ENCODE results near the gene KCNN4. TPM values are rescaled to one million over a fixed set of nuclear protein-coding genes. Genes with fewer than 3 reads are reported as not detected.
"Not testable (repeated sequence)": the region's sequence is repeated elsewhere in the genome, so short reads cannot be mapped to it uniquely, and the experiment has no call there.

KCNN4 gene
- total RNA-seq: 0.27 and 1.6 TPM in 2 replicates
- 3.8 TPM for polyA plus RNA-seq (2012)

DNA sequence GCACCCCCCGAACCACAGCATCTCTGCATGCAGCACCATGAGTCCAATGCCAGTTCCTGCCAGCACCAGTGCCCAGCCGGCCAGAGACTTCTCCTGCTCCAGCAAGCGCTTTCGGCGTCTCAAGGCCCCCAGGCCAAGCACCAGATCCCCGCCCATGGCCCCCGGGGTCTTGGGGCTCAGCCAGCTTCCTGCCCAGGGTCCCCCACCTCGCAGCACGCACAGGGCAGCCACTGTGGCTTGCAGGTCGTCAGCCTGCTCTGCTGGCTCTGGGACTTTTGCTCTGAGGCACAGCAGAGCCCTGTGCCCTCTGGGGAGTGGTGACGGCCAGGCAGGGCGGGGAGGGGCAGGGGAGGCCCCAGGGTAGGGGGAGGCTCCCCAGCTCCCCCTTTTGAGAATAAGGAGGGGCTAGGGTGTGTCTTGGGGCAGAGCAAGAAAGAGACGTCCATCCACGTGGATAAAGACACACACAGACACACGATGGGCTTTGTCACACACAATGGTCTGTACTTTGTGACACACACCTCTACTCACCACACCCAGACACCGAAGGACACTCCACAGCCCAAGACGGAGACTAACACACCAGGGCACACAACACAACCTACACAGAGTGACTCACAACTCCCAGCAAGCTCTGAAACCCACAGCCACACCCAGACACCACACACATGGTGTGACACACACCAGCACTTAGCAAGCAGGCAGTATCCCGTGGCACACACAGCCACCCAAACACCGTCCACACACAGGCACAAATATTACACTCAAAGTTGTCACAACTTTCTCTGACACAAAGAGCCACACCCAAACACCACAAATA, at the start of gene KCNN4:
Gene KCNN4 (minus strand): TSS at position 268 of the 820 bp plus-strand sequence. CDS start 112 bp downstream, at position 156.
- DNase-seq (ENCODE audit: low read depth): peak; percentile 45

- DNase-seq (ENCODE audit: low read depth): peak; percentile 94
These were observed 46.3 kb upstream of the KCNN4 start, which contains the start of gene ZNF283 for GRCh38 chr19:43826787-43827754. Gene ZNF283 (plus strand): TSS chr19:43827321. CDS start chr19:43833505, 6,184 bp downstream.

- DNase-seq (ENCODE audit: low read depth): not testable (repeated sequence)
These were observed 43.8 kb upstream of the KCNN4 start for GRCh38 chr19:43824572-43824971.

DNA sequence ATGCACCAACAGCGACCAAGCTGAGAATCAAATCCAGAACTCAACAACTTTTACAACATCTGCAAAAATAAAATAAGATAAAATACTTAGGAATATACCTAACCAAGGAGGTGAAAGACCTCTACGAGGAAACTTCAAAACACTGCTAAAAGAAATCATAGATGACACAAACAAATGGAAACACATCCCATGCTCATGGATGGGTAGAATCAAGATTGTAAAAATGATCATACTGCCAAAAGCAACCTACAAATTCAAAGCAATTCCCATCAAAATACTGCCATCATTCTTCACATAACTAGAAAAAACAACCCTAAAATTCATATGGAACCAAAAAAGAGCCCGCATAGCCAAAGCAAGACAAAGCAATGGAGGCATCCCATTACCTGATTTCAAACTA, 43.1 kb upstream of the KCNN4 start:
- not testable (repeated sequence) for DNase-seq (ENCODE audit: low read depth)

- DNase-seq (ENCODE audit: low read depth): no peak
These were observed 40.1 kb upstream of the KCNN4 start for GRCh38 chr19:43820884-43821215.

GRCh38 chr19:43820098-43820883, 39.5 kb upstream of the KCNN4 start:
- no peak for DNase-seq (ENCODE audit: low read depth)

DNA sequence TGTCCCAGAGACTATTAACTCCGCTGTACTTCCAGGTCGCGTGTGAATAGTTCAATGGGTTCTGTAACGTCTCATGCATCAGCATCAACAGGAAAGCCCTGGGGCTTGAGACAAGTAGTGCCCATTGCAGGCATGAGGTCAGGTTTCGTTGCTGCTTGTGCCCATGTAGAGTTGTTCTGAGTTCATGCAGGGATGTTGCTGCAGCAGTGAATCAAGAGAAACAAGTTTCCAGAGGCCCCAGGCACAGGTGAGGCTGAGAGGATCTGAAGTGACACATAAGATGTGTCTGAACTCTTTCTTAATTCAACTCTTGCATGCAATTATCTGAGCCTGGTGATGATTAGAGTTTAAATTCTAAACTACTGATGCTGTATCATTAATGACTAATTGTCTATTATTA, 37.7 kb upstream of the KCNN4 start:
- no peak for DNase-seq (ENCODE audit: low read depth)

GRCh38 chr19:43817454-43817853, 36.7 kb upstream of the KCNN4 start:
- not testable (repeated sequence) for DNase-seq (ENCODE audit: low read depth)

DNA sequence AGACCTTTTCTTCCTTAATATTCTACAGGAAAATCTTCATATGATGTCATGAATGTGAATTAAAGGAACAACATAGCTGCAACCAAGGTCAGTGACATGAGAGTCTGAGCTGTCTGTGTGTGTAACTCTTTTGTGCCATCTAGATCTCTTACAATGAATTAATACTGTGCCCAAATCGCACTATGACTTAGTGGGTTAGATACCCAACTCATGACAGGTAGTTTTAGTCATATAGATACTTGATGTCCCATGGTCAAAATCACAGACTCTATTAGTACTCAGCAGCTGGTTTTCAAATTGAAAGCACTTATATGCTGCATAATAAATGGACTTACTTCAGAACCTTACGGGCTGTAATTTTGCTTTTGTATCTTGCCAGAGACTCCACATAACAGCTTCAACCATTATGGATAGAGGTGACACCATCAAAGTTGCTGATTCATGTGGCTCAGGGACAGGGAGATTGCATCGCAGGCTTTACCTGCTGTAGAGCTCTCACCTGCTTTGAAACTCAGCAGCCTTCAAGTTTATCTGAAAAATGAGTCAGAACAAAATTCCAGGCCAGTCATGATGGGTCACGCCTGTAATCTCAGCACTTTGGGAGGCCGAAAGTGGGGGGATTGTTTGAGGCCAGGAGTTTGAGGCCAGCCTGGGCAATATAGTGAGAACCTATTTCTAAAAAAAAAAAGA, 34.0 kb upstream of the KCNN4 start:
- no peak for DNase-seq (ENCODE audit: low read depth)

DNA sequence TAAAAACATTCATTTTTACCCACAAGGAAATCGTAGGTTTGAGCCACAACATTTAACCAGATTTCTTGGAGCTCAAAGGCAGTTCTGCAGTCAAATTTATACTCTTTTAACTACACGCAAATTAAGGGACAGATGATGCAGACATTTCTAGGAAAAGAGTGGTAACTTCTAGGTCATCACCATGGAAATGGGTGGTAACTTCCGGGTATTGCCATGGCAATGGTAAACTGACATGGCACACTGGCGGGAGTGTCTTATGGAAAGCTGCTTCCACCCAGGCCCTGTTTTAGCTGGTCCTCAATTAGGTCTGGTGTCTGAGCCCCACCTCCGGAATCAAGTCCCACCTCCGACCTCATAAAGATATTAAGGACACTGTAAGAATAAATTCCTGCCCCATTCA, 31.9 kb upstream of the KCNN4 start:
- DNase-seq (ENCODE audit: low read depth): no peak

GRCh38 chr19:43812259-43812658, 31.5 kb upstream of the KCNN4 start:
- DNase-seq (ENCODE audit: low read depth): no peak

DNA sequence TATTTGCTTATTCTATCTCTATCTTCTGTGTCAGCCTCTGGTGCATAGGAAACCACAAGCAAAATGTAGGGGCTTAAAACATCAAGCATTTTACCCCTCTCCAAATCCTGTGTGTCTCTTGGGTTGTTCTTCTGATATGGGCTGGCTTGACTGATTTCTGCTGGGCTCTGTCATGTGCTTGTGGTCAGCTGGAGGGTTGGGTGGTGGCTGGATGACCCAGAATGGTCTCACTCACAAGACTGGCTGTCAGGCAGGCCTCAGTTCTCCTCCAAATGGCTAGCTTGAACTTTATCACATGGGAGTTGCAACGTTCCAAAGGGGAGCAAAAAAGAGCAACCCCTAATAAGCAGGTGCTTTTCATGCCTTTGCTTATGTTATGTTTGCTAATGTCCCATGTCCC, 31.1 kb upstream of the KCNN4 start:
- no peak for DNase-seq (ENCODE audit: low read depth)

DNA sequence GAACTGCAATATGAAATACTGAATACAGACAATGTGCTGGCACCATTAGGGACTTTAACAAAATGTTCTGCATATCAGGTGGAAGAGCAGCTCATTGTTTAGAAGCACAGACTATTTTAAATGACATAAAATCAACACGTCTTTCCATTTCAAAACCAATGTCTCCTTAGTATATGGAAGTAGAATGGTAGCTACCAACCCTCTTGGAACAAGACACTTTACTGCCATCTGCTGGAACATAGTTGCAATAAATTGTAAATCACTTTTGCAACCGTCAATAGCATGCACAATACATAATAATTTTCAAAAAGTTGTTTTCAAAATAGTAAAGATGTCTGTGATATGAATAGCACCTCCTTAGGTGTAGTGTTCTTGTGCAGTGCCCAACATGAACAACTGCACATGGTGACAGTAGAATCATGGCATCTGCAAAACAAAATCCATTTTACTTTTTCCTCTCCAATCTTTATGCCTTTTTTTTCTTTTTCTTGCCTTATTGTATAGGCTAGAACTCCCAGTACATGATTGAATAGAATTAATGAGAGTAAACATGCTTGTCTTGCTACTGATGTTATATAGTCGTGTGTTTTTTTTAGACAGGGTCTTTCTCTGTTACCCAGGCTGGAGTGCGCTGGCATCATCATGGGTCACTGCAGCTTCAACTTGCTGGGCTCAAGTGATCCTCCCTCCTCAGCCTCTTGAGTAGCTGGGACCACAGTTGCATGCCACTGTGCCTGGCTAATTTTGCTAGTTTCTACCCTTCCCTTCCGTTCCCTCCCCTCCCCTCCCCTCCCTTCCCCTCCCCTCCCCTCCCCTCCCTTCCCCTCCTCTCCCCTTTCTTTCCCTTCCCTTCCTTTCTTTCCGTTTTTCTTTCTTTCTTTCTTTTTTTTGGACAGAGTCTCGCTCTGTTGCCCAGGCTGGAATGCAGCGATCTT, 29.3 kb upstream of the KCNN4 start:
- DNase-seq (ENCODE audit: low read depth): peak; percentile 52

DNA sequence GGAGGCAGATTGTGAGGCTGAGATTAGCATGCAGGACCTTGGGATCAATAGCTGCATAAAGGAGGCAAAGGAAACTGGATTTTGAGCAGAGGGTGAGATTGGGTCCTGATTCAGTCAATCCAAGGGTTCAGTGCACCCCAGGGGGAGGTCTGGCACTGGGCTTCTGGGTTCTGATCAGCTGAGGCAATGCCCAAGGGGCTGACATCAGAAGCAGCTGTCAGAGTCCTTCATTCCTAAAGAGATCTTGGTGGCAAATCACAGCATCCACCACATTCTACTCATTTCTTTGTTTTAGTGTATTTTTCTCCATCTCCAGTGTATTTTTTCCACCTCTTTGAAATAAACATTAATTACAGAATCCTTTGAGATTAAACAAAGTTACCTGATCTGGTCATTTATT, 26.9 kb upstream of the KCNN4 start:
- DNase-seq (ENCODE audit: low read depth): peak; percentile 47

DNA sequence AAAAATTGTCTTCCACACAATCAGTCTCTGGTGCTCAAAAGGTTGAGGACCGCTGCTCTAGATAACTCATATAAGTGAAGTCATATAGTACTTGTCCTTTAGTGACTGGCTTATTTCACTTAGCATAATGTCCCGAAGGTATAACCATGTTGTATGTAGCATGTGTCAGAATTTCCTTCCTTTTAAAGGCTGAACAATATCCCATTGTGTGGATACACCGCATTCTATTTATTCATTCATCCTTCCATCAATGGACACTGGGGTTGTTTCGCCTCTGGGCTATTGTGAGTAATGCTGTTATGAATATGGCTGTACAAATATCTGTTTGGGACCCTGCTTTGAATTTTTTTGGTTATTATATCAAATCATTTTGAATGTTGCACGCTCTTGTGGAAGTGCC, 26.1 kb upstream of the KCNN4 start:
- DNase-seq (ENCODE audit: low read depth): no peak

GRCh38 chr19:43806401-43806800, 25.6 kb upstream of the KCNN4 start:
- DNase-seq (ENCODE audit: low read depth): not testable (repeated sequence)

- no peak for DNase-seq (ENCODE audit: low read depth)
These were observed 23.7 kb upstream of the KCNN4 start for GRCh38 chr19:43804432-43804831.

- DNase-seq (ENCODE audit: low read depth): no peak
These were observed 21.6 kb upstream of the KCNN4 start, which contains the start of gene LYPD5 for GRCh38 chr19:43802216-43802951. Gene LYPD5 (minus strand): TSS chr19:43802447. CDS start chr19:43802380, 67 bp downstream.
